ENCODE measurements around the gene SNX13.
"Not testable (repeated sequence)": the region's sequence is repeated elsewhere in the genome, so short reads cannot be mapped to it uniquely, and the experiment has no call there.

SNX13 gene

DNA sequence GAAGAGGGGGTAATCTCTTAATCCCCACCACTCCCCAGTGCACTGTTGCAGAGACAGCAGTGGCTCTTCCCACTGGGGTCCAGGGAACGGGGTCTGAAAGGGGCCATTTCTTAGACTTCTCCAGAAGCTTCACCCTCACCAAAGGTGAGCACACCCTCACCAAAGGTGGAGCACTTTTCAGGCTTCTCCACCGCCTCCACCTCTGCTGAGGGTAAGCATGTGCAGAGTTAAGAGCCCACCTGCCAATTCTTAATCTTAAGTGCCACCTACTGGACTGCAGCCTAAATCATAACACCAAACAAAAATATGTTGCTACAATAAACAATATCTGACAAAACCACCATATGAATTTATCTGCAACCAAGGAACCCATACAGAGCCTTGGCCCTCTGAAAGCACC lies 27.0 kb downstream of the SNX13 start:
- no peak for DNase-seq (ENCODE audit: low spot score)

DNA sequence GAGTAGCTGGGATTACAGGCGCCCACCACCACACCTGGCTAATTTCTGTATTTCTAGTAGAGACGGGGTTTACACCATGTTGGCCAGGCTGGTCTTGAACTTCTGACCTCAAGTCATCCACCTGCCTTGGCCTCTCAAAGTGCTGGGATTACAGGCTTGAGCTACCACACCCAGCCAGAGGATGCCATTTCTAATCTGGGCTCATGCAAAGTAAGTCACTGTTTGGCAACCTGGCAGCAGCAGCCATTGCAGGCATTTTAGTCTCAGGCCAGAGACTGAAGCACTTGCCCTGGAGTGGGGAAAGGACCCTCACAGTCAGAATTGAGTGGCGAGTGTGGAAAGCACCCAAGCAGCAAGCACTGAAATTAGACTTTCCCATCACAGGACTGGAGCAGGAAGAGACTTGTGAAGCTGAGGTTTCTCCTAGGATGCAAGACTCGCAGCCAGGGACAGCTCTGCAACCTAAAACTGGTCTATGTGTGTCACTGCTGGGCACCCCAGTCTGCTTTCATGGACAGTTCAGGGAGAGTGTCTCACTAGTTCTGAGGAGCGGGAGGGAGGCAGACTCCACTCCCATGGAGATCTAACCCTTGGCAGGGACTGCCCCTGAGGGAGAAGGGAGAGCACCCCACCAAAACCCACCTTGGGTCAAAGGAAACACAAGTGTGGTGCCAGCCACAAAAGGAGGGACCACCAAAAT lies 27.6 kb downstream of the SNX13 start:
- DNase-seq (ENCODE audit: low spot score) = no peak

DNA sequence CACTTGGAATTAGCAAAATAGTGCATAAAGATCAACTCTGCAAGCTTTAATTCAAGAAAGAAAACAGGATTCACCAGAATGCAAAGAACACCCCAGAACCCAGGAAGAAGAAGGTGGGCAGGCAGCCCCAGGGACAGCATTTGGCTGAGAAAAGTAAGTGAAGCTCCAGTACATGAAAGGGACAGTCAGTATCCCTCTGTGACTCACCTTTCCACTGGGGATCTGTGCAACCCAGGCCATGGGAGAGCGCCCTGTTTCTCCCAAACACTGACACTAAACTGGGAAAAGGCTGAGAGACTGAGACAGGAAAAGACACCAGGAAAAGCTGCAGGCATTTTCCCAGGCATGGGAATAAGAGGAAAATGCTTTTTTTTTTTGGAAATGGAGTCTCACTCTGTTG lies 28.2 kb downstream of the SNX13 start:
- no peak for DNase-seq (ENCODE audit: low spot score)

DNA sequence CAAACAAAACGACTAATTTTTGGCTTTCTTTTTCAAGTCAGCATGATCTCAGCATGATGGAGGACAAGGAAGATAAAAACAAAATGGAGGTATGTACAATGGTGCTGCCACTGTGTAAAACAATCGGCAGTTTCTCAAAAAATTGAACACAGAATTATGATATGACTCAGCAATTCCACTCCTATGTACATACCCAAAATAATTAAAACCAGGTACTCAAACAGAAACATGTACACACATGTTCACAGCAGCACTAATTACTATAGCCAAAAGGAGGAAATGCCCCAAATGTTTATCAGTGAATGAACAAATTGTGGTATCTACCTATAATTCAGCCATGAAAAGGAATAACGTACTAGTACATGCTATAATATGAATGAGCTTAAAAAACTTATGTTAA lies 29.9 kb downstream of the SNX13 start:
- DNase-seq (ENCODE audit: low spot score) = no peak

DNA sequence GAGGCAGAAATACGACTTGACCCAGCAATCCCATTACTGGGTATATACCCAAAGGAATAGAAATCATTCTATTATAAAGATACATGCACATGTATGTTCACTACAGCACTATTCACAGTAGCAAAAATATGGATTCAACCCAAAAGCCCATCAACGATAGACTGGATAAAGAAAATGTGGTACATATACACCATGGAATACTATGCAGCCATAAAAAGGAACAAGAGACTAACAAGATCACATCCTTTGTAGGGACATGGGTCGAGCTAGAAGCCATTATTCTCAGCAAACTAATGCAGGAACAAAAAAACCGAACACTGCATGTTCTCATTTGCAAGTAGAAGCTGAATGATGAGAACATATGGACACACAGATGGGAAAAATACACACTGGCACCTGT lies 31.0 kb downstream of the SNX13 start:
- not testable (repeated sequence) for DNase-seq (ENCODE audit: low spot score)

DNA sequence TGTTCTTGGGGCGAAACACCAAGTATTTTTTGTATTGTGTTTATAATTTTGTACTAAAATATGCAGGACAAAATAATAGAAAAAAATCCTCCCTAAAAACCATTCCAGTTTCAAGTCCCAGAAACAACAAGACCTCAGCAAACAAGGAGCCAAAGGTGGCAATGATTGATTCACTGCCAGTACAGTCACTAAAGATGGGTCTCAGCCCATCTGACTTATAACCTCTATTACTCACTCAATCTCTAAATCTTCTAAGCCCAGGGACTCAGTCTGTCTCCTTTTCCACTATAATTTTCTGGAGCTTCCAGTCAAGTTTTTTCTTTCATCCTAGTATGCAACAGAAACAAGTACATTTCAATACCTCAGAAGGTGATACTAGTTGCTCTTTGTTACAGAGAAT lies 33.3 kb downstream of the SNX13 start:
- no peak for DNase-seq (ENCODE audit: low spot score)

DNA sequence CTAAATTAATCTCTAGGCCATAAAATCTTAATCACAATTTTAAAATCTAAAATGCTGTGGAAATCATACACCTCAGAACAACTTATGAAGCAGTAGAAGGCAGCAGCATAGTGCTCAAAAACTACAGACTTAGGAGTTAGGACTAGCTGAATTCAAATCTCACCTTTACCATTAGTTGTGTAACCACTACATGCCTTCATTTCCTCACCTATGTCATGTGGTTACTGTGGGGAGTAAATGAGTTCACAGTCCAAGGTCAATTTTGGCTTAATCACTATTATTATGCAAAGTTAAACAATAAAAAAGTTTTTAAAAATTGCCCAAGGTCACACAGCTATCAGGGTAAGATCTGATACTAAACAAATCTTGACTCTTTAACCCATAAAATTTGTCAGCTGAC lies 37.0 kb downstream of the SNX13 start:
- DNase-seq (ENCODE audit: low spot score) = no peak

DNA sequence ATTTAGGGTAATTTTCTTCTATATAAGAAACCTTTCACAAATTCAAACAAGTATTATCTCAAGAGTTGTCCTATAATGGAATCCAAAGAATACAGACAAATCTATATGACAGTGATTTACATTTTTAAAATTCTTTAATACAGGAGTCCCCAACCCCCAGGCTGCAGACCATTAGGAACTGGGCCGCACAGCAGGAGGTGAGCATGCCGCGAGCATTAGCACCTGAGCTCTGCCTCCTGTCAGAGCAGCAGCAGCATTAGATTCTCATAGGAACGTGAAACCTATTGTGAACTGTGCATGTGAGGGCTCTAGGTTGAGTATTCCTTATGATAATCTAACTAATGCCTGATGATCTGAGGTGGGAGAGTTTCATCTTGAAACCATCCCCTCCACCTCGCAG lies 37.7 kb downstream of the SNX13 start:
- no peak for DNase-seq (ENCODE audit: low spot score)

DNA sequence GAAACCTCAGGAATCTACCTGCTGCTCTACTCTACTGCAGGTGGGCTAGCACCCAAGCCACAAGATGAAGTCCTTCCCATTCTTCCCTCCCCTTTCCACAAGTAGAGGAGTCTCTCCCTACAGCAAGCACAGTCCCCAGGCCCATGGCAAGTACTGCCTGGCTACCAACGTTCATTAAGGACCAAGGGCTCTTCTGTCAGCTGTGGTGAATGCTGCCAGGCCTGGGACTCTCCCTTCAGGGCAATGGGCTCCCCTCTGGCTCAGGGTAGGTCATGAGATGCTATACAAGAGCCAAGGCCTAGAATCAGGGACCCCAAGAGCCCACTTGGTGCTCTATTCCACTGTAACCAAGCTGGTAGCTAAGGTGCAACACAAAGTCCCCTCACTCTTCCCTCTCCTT lies 39.8 kb downstream of the SNX13 start:
- DNase-seq (ENCODE audit: low spot score) = no peak

DNA sequence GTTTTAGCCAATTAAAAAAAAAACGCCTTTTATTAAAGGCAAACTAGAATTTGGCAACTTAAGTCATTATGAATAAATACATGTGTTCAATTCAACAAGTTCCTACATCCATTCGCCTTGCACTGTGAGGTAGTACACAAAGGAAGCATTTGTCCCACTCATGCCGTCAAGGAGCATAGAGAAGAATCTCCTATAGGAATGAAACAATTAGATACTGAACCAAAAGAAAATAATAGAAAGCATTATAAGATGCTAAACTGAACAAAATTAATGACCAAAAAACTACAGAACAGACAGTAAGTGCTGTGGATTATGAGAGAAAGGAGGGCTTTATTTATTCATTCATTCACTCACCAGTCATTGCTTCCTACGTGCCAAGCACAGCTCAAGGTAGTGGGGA lies 42.2 kb downstream of the SNX13 start:
- no peak for DNase-seq (ENCODE audit: low spot score)

DNA sequence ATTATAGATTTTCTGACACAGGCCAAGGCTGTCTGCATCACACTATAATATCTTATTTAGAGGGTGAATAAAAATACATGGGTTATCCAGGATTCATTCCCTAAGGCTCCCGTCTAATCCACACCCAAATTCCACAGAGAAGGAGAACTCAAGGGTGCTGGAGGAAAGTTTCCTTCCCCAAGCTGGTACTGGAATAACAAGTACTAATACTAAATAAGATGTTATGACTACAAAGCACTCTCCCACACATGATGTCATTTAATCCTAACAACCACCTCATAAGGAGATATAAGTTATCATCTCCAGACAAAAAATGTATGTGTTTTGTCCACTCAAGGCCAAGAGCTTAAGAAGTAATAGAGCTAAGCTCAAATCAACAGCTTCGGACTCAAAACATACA lies 53.0 kb downstream of the SNX13 start:
- no peak for DNase-seq (ENCODE audit: low spot score)

DNA sequence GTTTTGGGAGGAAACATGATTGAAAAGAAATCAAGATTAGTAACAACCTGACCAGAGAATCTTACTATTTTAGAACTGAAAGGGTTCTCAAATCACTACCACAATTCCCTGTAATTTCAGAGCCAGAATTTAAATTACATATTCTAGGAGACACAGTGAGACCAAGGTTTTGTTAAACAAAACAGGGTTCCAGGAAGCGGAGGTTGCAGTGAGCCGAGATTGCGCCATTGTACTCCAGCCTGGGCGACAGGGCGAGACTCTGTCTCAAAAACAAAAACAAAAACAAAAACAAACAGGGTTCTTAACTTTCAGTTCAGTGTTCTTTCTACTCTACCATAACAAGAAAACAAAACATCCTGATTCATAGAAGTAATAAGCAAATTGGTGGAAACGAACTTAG lies 57.6 kb downstream of the SNX13 start:
- DNase-seq (ENCODE audit: low spot score) = no peak

DNA sequence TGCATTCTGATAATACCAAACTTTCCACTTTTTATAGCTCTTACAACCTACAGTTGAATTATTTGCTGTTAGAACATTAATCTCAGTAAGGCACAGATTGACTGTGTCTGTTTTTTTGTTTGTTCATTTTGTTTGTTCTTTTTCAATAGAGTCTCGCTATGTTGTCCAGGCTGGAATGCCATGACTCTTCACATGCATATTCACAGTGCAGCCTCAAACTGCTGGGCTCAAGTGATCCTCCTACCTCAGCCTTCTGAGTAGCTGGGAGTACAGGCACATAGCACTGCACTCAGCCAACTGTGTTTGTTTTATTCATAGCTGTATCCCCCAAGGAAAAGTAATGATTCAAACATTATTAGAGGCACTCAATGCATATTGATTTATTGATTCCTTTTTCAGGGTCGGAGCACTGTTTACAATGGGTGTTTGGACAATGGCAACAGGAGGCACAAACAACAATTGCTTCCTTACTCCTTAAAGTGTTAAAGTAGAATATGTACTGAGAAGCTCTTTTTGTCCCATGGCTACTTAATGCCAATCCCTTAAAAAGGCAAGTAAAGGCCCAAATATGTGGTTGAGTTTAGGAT lies 61.1 kb downstream of the SNX13 start:
- no peak for DNase-seq (ENCODE audit: low spot score)

DNA sequence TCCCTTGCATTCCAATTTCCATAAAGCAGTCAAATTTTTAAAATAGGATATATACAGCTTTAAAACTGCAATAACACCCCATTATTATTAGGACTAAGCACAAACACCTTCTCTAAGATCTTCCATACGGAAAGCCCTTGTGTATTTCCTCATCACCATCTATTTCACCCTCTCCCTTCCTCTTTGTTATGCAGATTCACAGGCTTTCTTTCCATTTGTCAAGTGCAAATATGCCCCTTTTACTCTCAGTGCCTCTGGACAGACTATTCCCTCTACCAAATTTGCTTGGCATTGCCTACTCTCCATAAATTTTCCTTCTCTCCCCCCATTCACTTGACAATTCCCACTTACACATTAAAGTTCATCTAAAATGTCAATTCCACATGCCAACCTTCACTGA lies 61.7 kb downstream of the SNX13 start:
- no peak for DNase-seq (ENCODE audit: low spot score)

DNA sequence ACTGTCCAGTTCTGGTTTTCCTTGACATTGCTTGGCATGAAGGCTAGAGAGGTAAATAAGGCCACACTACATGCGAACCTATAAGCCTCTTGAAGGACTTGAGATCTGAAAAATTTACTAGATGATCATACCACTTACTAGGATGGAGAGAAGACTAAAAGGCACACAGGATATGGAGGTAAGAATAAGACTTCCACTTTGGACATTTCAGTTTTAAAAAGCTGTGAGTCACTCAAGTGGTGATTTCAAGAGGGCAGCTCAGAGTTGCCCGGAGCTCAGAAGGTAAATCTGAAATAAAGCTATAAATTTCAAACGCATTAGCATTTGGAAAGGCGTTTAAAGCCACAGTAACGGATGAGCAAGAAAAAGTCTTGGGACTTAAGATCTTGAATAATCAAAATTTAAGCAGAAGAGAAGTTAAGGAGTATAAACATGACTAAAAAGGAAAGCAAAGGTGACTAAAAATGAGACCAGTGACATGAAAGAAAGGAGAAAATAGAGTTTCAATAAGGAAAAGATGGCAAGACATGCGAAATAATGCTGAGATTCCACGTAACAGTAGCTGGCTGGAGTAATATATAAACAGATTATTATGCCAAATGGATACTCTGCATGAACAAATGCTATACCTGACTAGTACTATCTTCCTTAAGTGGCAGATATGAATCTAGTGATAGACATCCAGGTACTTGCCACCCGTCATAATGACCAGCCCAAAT lies 68.3 kb downstream of the SNX13 start:
- no peak for DNase-seq (ENCODE audit: low spot score)

DNA sequence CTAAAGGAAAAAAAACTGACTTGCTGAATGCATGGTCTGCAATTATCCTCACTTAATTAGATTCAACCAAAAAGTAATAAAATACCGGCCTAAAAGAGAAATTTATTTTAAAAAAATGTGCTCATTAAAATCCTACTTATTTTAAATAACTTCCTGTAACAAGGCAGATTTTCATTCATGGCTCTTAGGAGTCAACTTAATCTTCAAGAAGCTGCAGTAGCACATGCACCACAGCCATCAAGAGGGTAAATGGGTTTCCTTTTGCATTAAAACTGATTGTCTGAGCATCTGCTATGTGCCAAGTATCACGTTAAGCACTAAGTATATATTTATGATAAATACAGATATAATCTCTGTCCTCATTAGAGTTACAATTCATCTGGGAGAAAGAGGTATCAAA lies 69.9 kb downstream of the SNX13 start:
- DNase-seq (ENCODE audit: low spot score) = no peak

DNA sequence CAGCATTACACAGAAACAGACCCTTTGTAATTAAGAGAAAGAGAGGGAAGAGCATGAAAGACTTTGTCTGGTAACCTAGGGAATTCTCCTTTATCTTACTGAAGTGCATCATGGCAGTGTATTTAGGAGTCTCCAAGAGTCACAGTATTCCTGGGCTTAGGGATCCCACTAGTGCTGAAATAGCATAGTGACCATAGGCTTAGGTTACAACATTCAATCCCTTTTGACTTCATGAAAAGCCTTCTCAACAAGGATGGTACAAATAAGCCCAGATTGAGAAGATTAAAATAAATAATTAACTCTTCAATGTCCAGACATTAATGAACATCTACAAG lies 76.5 kb downstream of the SNX13 start:
- no peak for DNase-seq (ENCODE audit: low spot score)

DNA sequence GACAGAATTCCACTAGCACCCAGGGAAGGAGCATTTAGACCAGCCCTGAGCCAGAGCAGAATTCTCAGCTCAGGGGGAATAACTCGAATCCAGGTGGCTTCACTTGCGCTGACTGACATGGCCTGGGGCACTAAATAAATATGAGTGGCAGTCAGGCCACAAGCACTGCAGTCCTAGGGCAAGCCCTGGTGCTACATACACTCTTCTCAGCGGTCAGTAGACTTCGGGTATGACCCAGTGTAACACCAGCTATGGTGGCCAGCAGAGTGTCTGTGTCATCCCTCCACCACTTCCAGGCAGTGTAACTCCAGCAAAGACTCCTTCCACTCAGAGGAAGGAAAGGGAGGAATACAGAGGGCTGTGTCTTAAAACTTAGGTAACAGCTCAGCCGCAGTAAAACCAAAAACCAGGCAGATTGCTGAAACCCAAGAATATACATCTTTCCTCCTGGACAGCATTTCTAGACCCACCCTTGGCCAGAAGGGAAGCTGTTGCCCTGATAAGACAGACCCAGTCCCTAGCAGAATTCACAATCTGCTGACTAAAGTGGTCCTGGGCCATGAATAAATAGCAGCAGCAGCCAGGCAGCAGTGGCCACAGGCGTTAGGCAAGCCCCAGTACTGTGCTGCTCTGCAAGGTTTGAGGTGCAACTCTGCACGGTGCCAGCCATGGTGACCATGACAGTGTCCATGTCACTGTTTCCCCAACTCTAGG lies 77.0 kb downstream of the SNX13 start:
- no peak for DNase-seq (ENCODE audit: low spot score)

DNA sequence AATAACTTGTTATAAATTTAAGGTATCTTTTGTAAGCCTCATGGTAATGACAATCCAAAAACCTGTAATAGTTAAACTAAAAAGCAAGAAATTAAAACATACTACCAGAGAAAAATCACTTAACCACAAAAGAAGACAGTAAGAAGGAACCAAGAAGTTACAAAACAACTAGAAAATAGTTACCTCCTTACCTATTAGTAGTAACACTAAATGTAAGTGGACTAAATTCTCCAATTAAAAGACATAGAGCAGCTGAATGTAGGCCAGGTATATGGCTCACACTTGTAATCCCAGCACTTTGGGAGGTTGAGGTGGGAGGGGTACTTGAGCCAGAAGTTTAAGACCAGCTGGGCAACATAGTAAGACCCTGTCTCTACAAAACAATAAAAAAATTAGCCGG lies 84.0 kb downstream of the SNX13 start:
- DNase-seq (ENCODE audit: low spot score) = no peak

DNA sequence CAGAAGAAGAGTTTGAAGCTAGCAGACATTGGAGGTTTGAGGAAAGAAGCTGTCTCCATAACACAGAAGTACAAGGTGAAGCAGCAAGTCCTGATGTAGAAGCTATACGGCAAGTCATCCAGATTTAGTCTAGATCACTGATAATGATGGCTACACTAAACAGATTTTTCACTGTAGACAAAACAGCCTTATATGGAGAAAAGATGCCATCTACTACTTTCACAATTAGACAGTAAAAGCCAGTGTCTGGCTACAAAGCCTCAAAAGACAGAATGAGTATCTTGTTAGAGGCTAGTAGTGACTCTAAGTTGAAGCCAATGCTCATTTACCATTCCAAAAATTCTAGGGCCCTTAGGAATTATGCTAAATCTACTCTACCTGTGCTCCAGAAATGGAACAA lies 85.1 kb downstream of the SNX13 start:
- no peak for DNase-seq (ENCODE audit: low spot score)

DNA sequence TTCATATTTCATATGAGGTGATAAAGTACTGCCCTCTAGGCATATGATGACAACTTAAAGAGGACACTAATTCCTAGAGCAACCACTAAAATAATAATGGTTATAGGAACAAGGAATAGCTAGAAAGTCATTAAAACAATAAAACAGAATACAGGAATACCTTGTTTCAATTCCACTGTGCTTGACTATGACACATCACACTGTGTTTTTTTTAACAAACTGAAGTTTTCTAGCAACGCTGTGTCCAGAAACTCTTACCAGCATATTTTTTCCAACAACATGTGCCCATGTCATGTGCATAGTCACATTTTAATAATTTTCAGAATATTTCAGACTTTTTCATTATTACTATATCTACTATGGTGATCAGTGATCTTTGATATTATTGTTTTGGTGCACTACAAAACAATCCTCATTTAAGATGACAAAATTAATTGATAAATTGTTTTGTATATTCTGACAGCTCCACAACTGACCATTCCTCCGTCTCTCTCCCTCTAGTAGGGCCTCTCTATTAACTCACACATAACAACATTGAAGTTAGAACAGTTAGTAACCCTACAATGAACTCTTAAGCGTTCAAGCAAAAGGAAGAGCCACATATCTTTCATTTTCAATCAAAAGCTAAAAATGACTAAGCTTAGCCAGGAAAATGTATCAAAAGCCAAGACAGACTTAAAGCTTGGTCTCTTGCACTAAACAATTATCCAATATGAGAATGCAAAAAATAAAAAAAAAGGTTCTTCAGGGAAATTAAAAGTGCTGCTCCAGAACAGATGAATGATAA lies 85.8 kb downstream of the SNX13 start:
- no peak for DNase-seq (ENCODE audit: low spot score)

DNA sequence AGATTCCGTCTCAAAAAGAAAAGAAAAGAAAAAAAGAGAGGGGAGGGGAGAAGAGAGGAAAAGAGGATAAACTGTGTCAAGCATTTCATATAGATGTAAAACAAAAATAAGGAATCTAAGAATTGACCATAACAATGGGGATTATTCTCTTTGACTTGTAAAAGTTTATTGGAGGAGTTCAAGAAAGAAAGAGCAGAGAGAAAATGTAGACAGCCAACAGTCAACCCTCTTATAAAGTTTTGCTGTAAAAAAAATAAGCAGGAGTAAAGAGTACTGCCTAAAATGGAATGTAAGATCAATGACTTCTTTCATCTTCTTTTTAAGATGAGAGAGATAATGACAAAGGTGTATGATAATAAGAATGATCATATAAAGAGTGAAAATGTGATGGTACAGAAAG lies 87.9 kb downstream of the SNX13 start:
- DNase-seq (ENCODE audit: low spot score) = no peak
